Hypothalamus (tissue), 51 donors: ENCODE results near the gene GLYAT.

Experiments used
- DNase-seq, 51 donors: peaks; one replicate each; lab custom pipeline; 2025; lab: John Stamatoyannopoulos, UW

GLYAT gene

GRCh38 chr11:58731819-58732218 lies at the start of gene GLYAT:
GLYAT (minus strand) TSS chr11:58731943; CDS start chr11:58724496, 7,447 bp downstream.
- DNase-seq: no peak

GRCh38 chr11:58781345-58781744 lies 49.6 kb upstream of the GLYAT start:
- DNase-seq: no peak

GRCh38 chr11:58780578-58780977 lies 48.8 kb upstream of the GLYAT start:
- no peak for DNase-seq

- DNase-seq: no peak
Measured at GRCh38 chr11:58776891-58777710, 45.4 kb upstream of the GLYAT start.

GRCh38 chr11:58775066-58775708 lies 43.4 kb upstream of the GLYAT start:
- no peak for DNase-seq

GRCh38 chr11:58774164-58774593 lies 42.4 kb upstream of the GLYAT start:
- no peak for DNase-seq

- DNase-seq: no peak
Measured at GRCh38 chr11:58773337-58773736, 41.6 kb upstream of the GLYAT start.

- no peak for DNase-seq
Measured at GRCh38 chr11:58772329-58773285, 40.9 kb upstream of the GLYAT start.

- DNase-seq: no peak
Measured at GRCh38 chr11:58771458-58771855, 39.7 kb upstream of the GLYAT start.

GRCh38 chr11:58770627-58771457 lies 39.1 kb upstream of the GLYAT start:
- no peak for DNase-seq

- no peak for DNase-seq
Measured at GRCh38 chr11:58770166-58770565, 38.4 kb upstream of the GLYAT start.

GRCh38 chr11:58769308-58769707 lies 37.6 kb upstream of the GLYAT start:
- no peak for DNase-seq

- DNase-seq: no peak
Measured at GRCh38 chr11:58768137-58768536, 36.4 kb upstream of the GLYAT start.

GRCh38 chr11:58765078-58765477 lies 33.3 kb upstream of the GLYAT start:
- DNase-seq: no peak

- no peak for DNase-seq
Measured at GRCh38 chr11:58763120-58763490, 31.4 kb upstream of the GLYAT start.

GRCh38 chr11:58762284-58763119 lies 30.8 kb upstream of the GLYAT start:
- no peak for DNase-seq

- DNase-seq: no peak
Measured at GRCh38 chr11:58757439-58757838, 25.7 kb upstream of the GLYAT start.

GRCh38 chr11:58745705-58746364 lies 14.1 kb upstream of the GLYAT start:
- DNase-seq: no peak
